ENCODE data around the gene FUT6.
"Not testable (repeated sequence)": the region's sequence is repeated elsewhere in the genome, so short reads cannot be mapped to it uniquely, and the experiment has no call there.

The FUT6 gene, protein sequence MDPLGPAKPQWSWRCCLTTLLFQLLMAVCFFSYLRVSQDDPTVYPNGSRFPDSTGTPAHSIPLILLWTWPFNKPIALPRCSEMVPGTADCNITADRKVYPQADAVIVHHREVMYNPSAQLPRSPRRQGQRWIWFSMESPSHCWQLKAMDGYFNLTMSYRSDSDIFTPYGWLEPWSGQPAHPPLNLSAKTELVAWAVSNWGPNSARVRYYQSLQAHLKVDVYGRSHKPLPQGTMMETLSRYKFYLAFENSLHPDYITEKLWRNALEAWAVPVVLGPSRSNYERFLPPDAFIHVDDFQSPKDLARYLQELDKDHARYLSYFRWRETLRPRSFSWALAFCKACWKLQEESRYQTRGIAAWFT

DNA sequence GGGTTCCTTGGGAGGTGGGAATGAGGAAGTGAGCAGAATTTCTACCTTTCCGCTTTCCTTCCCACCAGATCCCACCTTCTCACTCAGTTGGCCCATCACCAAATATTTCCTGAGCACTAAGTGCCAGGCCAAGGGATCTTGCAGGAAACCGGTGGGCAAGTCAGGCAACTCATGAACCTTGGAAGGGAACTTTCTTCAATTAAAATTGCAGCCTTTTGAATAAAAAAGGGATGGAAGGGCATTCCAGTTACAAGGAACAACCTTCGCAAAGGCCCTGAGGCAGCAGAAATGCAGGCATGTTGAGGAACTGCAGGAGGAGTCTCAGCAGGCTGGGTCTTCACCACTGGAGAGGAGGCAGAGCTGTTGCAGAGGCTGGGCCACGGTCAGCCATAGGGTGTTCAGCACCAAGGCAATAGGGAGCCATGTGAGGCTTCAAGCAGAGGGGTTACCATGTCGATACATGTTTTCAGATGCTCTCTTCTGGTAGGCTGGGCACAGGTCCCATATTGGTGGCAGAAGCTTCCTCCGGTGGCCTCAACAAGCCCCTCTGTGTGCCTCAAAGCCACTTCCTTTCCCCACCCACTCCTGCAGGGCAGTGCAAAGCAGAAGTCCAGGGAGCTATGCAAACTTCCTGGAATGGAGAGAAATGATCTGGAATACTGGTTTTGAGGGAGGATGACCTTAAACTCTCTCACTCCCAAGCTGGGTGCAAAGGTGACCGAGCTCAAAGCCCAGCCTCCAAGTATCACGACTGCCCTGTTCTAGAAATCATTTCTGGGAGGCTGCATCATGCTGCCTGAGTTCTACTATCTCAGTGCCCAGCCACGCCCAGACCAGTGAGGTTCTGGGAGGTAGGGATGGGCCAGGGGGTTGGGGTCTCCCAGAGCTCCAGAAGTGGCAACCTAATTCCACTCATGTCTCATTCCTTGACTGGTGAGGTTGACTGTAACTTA is at the start of gene FUT6:
Gene FUT6, minus strand, starts transcription at position 638 of the 953 bp plus-strand sequence. CDS start 7,135 bp downstream, outside the sequence.
- no peak for DNase-seq

DNA sequence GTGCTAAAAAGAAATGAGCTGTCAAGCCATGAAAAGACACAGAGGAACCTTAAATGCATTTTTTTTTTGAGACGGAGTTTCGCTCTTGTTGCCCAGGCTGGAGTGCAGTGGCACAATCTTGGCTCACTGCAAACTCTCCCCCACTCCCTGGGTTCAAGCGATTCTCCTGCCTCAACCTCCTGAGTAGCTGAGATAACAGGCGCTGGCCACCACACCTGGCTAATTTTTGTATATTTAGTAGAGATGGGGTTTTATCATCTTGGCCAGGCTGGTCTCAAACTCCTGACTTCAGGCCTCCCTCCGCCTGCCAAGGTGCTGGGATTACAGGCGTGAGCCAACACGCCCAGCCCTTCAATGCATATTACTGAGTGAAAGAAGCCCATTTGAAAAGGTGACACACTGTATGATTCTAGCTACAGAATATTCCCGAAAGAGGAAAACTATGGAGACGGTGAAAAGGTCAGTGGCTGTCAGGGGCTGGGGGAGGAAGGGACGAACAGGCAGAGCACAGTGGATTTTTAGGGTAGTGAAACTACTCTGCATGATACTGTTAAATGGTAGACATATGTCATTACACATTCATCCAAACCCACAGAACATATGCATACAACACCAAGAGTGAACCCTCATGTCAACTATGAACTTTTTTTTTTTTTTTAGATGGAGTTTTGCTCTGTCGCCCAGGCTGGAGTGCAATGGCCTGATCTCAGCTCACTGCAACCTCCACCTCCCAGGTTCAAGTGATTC is 44.7 kb upstream of the FUT6 start:
- not testable (repeated sequence) for DNase-seq

DNA sequence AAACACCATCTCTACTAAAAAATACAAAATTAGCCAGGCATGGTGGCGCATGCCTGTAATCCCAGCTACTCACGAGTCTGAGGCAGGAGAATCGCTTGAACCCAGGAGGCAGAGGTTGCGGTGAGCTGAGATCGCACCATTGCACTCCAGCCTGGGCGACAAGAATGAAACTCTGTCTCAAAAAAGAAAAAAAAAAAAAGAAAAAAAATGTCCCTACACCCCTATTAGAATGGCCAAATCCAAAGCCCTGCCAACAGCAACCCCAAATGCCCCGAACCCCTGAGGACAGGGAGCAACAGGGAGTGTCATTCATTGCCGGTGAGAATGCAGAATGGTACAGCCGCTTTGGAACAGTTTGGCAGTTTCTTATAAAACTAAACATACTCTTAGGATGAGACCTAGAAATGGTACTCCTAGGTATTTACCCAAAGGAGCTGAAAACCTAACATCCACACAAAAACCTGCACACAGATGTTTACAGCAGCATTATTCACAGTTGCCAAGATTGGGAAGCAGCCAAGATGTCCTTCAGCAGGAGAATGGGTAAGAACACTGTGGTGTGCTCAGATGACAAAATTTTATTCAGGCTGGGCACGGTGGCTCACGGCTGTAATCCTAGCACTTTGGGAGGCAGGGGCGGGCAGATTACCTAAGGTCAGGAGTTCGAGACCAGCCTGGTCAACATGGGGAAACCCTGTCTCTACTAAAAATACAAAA is 43.8 kb upstream of the FUT6 start:
- not testable (repeated sequence) for DNase-seq

DNA sequence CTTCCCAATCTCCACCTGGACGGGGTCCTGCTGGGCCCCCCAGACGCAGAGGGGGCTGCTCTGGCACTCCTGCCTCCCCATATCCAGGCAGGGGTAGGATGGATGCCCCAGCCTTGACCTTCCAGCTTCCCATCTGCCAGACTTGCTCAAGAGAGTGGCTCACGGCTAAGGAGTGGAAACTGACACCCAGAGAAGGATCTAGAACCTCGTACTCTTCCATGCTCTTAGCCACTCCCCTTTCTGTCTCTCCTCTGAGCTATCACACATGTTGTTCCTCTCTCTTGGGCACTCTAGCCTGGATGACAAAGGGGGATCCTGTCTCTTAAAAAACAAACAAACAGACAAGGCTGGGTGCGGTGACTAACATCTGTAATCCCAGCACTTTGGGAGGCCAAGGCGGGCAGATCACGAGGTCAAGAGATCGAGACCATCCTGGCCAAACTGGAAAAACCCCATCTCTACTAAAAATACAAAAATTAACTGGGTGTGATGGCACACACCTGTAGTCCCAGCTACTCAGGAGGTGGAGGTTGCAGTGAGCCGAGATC is 43.0 kb upstream of the FUT6 start:
- DNase-seq = no peak

DNA sequence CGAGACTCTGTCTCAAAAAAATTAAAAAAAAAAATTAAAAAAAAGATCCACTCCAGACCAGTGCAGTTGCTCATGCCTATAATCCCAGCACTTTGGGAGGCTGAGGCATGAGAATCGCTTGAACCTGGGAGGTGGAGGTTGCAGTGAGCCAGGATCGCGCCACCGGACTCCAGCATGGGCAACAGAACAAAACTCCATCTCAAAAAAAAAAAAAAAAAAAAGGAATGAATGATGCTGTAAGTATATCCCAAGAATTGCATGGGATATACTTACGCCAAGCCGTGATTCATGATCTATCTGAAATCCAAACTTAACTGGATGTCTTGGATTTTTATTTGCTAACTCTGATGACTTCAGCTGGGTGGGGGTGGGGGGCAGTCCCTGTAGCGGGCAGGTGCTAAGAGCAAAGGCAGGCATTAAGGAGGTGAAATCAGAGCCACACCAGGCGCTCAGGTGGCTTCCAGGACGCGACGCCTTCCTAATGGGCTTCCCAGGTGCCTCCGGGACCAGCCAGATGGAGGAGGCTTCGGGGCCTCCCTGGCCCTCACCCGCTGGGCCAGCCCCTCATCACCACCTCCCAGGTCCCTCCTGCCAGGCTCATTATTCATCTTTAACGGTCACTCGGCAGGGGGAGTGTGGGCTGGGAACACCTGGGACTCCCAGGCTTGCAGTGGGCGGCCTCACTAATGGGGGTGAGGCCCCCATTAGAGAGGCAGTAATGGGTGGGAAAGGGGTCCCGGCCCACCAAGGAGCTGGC is 42.2 kb upstream of the FUT6 start:
- no peak for DNase-seq

DNA sequence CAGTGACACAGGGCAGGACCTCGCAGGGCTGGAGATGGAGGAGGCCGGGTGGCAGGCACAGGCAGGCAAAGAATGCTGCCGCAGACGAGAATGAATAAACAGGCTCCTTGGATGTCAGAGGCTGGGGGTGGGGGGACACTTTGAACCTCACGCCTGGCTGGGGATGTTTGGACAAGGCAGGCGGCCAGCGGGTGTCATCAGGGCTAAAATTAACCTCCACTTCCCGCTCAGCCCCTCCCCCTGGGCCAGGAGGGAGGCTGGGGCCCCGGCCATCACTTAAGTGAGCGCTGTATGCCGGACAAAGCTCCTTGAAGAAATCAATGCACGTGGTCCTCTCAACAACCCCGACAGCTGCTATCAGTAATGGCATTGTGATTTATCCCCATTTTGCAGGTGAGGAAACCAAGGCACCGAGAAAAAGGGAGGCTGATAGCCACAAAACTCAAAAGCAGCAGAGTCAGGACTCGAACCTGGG is 41.1 kb upstream of the FUT6 start:
- DNase-seq = peak; percentile 37

DNA sequence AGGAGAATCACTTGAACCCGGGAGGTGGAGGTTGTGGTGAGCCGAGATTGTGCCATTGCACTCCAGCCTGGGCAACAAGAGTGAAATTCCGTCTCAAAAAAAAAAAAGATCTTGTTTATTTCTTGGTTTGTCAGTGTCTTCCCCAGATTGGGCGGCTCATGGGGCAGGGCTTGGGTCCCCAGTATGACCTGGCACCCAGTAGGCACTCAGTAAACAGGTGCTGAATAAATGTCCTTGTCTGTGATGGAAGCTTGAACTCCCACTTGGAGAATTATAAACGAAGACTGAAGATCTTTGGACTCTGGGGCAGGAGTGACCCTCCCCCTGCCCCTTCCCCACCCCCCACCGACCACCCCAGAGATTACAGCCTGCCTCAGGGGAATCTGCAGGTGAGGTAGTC is 40.7 kb upstream of the FUT6 start:
- no peak for DNase-seq

DNA sequence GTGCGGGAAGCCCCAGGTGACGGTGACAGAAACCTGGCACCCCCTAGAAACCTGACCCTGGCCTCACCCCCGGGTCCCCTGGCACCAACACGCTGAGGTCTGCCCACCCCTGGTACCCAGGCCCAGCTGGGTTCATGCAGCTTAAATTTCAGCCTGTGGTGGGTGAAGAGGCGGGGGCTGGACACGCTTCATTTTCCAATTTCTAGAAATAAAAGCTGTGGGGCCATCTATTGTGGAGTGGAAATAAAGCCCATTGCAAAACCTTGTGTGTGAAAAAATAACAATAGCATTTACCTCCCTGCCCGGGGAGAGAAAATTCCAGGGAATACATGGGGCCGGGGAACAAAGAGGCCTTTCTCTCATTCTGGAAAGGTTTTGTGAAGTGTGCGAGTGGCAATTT is 38.4 kb upstream of the FUT6 start:
- no peak for DNase-seq

DNA sequence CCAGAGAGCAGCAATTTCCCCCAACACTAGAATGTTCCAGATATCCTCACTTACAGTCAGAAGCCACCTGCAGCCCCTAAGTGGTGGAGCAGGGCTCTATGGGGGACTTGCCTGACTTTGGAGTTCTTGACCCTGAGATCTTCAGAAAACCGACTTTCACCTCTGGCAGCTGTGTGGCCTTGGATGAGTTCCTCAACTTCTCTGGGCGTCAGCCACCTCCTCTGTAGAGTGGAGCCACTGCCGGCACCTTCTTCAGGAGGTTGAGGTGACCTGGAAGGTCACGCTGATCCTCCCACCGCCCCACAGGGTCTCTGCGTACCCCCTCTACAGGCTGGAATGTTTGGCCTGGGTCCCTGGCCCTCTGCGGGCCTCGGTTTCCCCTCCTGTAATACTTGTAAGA is 37.9 kb upstream of the FUT6 start:
- no peak for DNase-seq

DNA sequence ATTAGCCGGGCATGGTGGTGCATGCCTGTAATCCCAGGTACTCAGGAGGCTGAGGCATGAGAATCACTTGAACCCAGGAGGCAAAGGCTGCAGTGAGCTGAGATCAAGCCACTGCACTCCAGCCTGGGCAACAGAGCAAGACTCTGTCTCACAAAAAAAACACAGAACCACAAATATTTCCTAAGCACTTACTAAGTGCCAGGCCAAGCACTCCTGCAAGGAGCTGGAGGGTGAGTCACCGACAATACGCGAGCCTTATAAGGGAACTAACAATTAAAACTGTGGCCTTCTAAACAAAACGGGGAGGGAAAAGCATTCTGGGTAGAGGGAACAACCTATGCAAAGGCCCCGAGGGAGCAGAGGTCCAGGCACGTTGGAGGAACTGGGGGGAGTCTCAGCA is 35.0 kb upstream of the FUT6 start:
- DNase-seq = not testable (repeated sequence)

DNA sequence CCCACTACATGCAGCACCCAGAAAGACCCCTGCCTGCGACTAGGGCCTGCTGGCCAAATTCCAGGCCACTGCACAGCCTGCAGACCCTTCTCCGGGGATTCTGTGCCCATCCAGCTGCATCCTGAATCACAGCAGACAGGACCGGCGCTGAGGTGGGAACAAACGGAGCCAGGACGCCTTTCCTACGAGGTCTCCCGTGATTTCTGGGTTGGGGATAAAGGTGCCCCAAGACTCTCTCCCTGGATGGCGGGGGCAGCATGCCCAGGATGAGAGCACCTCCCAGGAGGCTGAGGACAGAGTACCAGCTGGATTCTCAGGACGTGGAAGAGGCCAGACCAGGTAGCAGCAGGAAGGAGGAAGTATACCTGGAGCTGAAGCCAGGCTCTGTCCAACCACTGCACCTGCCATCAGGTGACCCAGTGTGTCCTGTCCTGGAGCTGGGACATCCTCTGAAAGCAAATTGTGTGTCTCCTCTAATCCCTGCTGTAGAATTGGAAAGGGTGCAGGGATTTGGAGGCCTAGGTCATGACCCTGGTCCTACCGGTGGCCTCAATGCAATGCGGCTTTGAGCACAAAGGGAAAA is 34.2 kb upstream of the FUT6 start:
- DNase-seq = no peak

DNA sequence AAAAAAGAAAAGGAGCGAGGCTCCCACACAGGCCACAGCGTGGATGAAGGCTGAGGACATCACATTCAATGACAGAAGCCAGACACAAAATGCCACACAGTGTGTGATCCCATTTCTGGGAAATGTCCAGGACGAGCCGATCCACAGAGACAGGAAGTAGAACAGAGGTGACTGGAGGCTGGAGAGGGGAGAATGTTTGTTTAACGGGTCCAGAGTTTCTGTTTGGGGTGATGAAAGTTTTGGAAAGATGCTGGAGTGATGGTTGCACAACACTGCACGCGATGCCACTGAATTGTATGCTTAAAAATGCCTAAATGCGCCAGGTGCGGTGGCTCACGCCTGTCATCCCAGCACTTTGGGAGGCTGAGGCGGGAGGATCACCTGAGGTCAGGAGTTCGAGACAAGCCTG is 31.5 kb upstream of the FUT6 start:
- DNase-seq = no peak

DNA sequence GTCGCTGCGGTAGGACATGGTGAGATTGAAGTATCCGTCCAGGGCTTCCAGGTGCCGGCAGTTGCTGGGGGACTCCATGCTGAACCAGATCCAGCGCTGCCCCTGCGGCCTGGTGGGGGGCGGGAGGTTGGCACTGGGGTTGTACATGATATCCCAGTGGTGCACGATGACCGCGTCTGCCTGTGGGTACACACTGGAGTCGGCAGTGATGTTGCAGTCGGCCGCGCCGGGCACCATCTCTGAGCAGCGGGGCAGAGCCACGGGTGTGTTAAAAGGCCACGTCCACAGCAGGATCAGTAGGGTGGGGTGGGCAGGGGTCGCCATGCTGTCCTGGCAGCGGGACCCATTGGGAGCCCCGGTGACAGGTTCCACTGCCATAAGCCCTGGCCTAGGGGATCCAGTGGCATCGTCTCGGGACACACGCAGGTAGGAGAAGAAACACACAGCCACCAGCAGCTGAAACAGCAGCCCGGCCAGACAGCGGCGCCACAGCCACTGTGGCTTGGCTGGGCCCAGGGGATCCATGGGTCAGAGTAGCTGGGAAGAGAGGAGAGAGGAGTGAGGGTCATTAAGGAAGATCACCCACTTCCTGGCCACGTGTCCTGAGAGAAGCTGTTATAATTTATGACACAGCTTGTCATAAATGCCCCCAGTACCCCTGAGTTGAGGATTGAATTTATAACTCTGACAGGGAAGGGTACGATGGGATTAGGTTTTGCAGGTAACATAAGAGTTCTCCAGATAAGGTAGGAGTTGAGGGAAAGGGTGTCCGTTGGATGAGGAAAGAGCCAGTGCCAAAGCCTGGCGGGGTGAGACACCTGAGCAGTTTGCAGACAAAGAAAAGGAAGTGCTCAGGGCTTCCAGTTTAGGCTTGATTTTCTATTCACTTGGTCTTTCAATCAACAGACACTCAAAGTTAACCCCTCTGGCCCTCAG is 28.0 kb upstream of the FUT6 start:
- no peak for DNase-seq

DNA sequence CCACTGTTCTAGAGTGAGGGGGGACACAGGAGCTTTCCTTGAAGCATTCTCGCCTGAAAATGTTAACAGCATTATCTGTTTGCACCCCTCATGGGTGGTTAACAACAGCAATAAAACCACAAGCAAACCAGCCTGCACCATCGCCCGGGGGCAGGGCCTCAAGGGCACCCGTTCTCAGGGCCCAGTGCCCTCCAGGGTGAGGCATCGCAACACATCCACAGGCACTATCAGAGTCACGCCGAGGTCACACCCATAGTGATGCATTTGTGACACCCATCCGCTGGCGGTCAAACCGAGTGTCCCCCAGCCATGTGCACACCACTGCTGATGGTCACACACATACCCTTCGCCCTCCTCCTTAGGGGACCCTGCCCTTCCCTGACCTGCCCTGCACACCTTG is 26.3 kb upstream of the FUT6 start:
- no peak for DNase-seq

DNA sequence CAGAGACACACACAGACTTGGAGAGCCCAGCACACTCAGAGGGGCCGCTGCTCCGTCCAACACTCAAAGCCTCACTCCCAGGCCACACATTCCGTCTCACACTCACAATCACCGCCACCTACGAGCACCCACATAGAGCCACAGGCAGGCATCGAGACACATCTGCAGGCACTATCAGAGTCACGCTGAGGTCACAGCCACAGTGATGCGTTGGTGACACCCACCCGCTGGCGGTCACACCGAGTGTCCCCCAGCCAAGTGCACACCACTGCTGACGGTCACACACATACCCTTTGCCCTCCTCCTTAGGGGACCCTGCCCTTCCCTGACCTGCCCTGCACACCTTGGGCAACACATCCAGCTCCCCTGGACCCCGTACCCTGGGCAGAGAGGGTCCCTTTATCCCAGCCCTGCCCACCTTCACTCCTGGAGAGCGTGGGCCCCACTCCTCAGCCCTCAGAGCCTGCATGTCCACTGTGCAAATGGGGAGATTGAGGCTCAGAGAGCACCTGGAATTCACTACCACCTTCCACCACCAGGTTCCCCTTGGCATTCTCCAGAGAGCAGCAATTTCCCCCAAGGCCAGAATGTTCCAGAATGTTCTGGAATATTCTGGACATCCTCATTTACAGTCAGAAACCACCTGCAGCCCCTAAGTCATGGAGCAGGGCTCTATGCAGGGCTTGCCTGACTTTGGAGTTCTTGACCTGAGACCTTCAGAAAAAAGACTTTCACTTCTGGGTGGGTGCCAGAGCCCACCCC is 25.4 kb upstream of the FUT6 start:
- DNase-seq = no peak

DNA sequence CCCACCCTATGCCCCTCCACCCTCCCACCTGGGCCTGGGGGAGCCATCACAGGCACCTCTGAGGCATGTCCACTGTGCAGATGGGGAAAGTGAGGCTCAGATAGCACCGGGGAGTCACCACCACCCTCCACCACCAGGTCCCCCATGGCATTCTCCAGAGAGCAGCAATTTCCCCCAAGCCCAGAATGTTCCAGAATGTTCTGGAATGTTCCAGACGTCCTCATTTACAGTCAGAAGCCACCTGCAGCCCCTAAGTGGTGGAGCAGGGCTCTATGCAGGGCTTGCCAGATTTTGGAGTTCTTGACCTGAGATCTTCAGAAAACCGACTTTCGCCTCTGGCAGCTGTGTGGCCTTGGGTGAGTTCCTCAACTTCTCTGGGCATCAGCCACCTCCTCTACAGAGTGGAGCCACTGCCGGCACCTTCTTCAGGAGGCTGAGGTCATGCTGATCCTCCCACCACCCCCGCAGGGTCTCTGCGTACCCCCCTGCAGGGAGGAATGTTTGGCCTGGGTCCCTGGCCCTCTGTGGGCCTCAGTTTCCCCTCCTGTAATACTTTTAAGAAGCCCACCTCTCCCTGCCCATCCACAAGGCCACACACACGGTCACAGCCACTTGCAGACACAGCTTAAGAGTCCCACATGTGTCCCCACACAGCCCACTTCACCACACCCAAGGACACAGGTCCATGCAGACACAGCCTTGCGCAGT is 24.7 kb upstream of the FUT6 start:
- DNase-seq = no peak

DNA sequence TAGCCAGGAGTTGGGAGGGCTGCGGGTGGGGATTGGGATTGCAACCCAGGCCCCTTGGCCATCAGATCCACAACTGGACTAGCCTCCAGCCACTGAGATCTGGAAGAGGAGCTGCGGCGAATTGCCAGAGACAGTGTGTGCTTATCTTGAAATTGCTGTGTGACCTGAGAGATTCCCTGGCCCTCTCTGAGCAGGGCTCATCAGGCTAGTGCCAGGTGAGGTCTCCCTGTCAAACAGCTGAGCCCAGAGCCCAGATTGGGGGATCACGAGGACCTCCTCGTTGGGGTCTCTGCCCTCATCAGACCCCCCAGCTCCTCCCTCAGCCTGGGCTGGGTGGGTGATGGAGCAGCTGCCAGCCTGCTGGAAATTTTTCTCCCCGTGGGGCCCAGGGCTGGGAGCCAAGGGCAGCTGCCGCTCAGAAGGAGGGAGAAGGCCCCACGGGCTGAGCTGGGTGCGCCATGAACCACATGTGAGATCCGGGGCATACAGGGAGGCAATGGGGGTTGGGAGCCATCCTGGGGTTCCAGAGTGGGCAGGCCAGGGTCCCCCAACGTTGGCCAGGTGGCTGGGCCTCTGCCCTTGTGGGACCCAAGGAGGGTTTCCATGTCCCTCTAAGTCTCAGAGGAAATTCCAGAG is 23.6 kb upstream of the FUT6 start:
- DNase-seq = no peak

Measured in SHP77 treated with DMSO at 0.1 percent for 48 hours (cell line).